Fibroblast of lung (primary cell): ENCODE results near the gene FMNL3. TPM values are rescaled to one million over a fixed set of nuclear protein-coding genes. Genes with fewer than 3 reads are reported as not detected.

Source experiments
- DNase-seq, 2 donors: peaks; one replicate each; pipeline versions ENCODE4 v3.0.0 to v3.0.0-alpha.2; 2010; ENCODE audit warnings: low read depth in 2 of 2
- H2AFZ ChIP-seq: 2 replicates; pipeline ENCODE4 v1.5.1; 2012; ENCODE audit warnings: low read length, control low read depth, inconsistent platforms
- H3K27ac ChIP-seq: 2 replicates; pipeline ENCODE4 v1.5.1; 2011; ENCODE audit warnings: low read length, control low read depth; ENCODE audit not compliant: insufficient read depth
- H3K27me3 ChIP-seq: 2 replicates; pipeline ENCODE4 v1.5.1; 2011; ENCODE audit warnings: mild to moderate bottlenecking, low read length; ENCODE audit not compliant: control insufficient read depth, insufficient read depth
- H3K36me3 ChIP-seq: 2 replicates; pipeline ENCODE4 v1.5.1; 2011; ENCODE audit warnings: low read length; ENCODE audit not compliant: control insufficient read depth, insufficient read depth
- H3K4me1 ChIP-seq: 2 replicates; pipeline ENCODE4 v1.5.1; 2011; ENCODE audit warnings: low read length; ENCODE audit not compliant: control insufficient read depth, insufficient read depth; ENCODE audit errors: extremely low read depth
- H3K4me2 ChIP-seq: 2 replicates; pipeline ENCODE4 v1.5.1; 2011; ENCODE audit warnings: low read length, control low read depth; ENCODE audit not compliant: insufficient read depth; ENCODE audit errors: extremely low read depth
- H3K4me3 ChIP-seq, 4 experiments: fragments of 200-600 bp in 1 of 4; sonication (generic) in 1 of 4; replicated peaks in 1 of 4; 2 replicates each; pipeline ENCODE4 v1.5.1; 2011 to 2016; ENCODE audit warnings: low read length in 4 of 4, low read depth in 3 of 4, mild to moderate bottlenecking in 3 of 4, control low read depth in 2 of 4, inconsistent platforms in 1 of 4, mixed read lengths in 1 of 4; ENCODE audit not compliant: insufficient read depth in 1 of 4; ENCODE audit errors: control extremely low read depth in 1 of 4
- H3K79me2 ChIP-seq: 2 replicates; pipeline ENCODE4 v1.5.1; 2012; ENCODE audit warnings: mild to moderate bottlenecking, low read length, inconsistent platforms; ENCODE audit not compliant: control insufficient read depth, insufficient read depth
- H3K9ac ChIP-seq: 2 replicates; pipeline ENCODE4 v1.5.1; 2011; ENCODE audit warnings: mild to moderate bottlenecking, low read length, control low read depth; ENCODE audit not compliant: insufficient read depth
- H3K9me3 ChIP-seq: 2 replicates; pipeline ENCODE4 v1.5.1; 2012; ENCODE audit warnings: low read depth, low read length; ENCODE audit not compliant: control insufficient read depth, insufficient read depth
- H4K20me1 ChIP-seq: 2 replicates; pipeline ENCODE4 v1.5.1; 2011; ENCODE audit warnings: low read length; ENCODE audit not compliant: control insufficient read depth, insufficient read depth; ENCODE audit errors: extremely low read depth
- CTCF ChIP-seq, 2 donors: IDR thresholded peaks in 1 of 2; conservative IDR thresholded peaks in 1 of 2; 1 replicate in 1 of 2; 2 replicates in 1 of 2; pipeline ENCODE4 v1.5.1; 2011 to 2012; ENCODE audit warnings: low read length in 2 of 2, control low read depth in 1 of 2, inconsistent platforms in 1 of 2, low read depth in 1 of 2, mild to moderate bottlenecking in 1 of 2
- EZH2 ChIP-seq: IDR thresholded peaks from 2 replicates; pipeline ENCODE4 v1.5.1; 2012; ENCODE audit warnings: low read length, control low read depth, mild to moderate bottlenecking; ENCODE audit errors: missing control alignments
- polyA plus RNA-seq, 2 donors: library from polyadenylated mRNA; depleted of rRNA in 1 of 2; stranded (reverse) in 1 of 2; unstranded in 1 of 2; fragments of >200 nt; gene quantifications; 2 replicates each; pipeline ENCODE4 v1.2.1, GENCODE V29; 2011 to 2012; ENCODE audit warnings: missing spikeins in 1 of 2
- total RNA-seq: library from RNA; depleted of rRNA; stranded (reverse); fragments of >200 nt; gene quantifications from 2 replicates; pipeline ENCODE4 v1.2.1, GENCODE V29; 2014

FMNL3 gene
- total and polyA plus RNA-seq, 2 donors (not counting 1 experiment from before 2014, with no cell fraction given): 15.0 to 22.5 TPM

GRCh38 chr12:49632986-49633702, 74.1 kb downstream of the FMNL3 start:
- H3K4me2 ChIP-seq: no peak overlapping the region
- no peak for DNase-seq
- no peaks in the 10 kb centered on the region for H3K79me2 ChIP-seq

GRCh38 chr12:49632401-49632800, 74.8 kb downstream of the FMNL3 start:
- Histone ChIP-seq H3K36me3 (no peaks in the 10 kb centered on the region), H4K20me1 (no peaks in the 10 kb centered on the region), H3K4me3 (no peak overlapping the region), H3K9ac (no peak overlapping the region), H3K4me1 (peaks cover 2% of the 10 kb centered on the region), H3K9me3 (no peaks in the 10 kb centered on the region), H3K27me3 (no peaks in the 10 kb centered on the region), H2AFZ (no peak overlapping the region), H3K27ac (no peak overlapping the region), H3K79me2 (no peaks in the 10 kb centered on the region), H3K4me2 (no peak overlapping the region)
- no peak for DNase-seq
- TF ChIP-seq CTCF (conservative IDR thresholded peaks at IDR 0.05 in 1 of 2, IDR thresholded peaks at IDR 0.05 in 1 of 2; ENCODE audit: low read depth in 1 of 2, low read length in 2 of 2): no peak
- no peak for TF ChIP-seq EZH2

More at GRCh38 chr12:49632986-49633702, 74.1 kb downstream of the FMNL3 start:
- H3K27ac ChIP-seq: no peak overlapping the region
- no peak overlapping the region for H3K9ac ChIP-seq
- no peak overlapping the region for H2AFZ ChIP-seq
- H3K27me3 ChIP-seq: no peaks in the 10 kb centered on the region
- no peaks in the 10 kb centered on the region for H3K9me3 ChIP-seq
- peaks cover 2% of the 10 kb centered on the region for H3K4me1 ChIP-seq
- TF ChIP-seq EZH2 (no peak), CTCF (conservative IDR thresholded peaks at IDR 0.05 in 1 of 2, IDR thresholded peaks at IDR 0.05 in 1 of 2; ENCODE audit: low read depth in 1 of 2, low read length in 2 of 2) (no peak)
- H3K4me3 ChIP-seq: no peak overlapping the region
- H4K20me1 ChIP-seq: no peaks in the 10 kb centered on the region
- no peaks in the 10 kb centered on the region for H3K36me3 ChIP-seq

GRCh38 chr12:49631336-49631907, 75.8 kb downstream of the FMNL3 start:
- Histone ChIP-seq H2AFZ (no peak overlapping the region), H3K4me3 (no peak overlapping the region), H3K36me3 (no peaks in the 10 kb centered on the region), H3K27ac (no peak overlapping the region), H3K4me1 (no peaks in the 10 kb centered on the region), H3K79me2 (no peaks in the 10 kb centered on the region), H3K4me2 (no peak overlapping the region), H3K9me3 (no peaks in the 10 kb centered on the region), H3K27me3 (no peaks in the 10 kb centered on the region), H3K9ac (no peak overlapping the region), H4K20me1 (no peaks in the 10 kb centered on the region)
- no peak for DNase-seq
- TF ChIP-seq CTCF (conservative IDR thresholded peaks at IDR 0.05 in 1 of 2, IDR thresholded peaks at IDR 0.05 in 1 of 2; ENCODE audit: low read depth in 1 of 2, low read length in 2 of 2): no peak
- no peak for TF ChIP-seq EZH2
